NT2/D1 (cell line): Measurements from ENCODE around the gene FKBP15.

ENCODE experiments used
- SUZ12 ChIP-seq: IDR thresholded peaks from 2 replicates; pipeline ENCODE4 v1.6.1; 2011; ENCODE audit not compliant: insufficient read length, insufficient read depth; ENCODE audit errors: extremely low read depth
- YY1 ChIP-seq: IDR thresholded peaks from 2 replicates; pipeline ENCODE4 v1.6.1; 2011; ENCODE audit not compliant: insufficient read length, insufficient read depth
- ZNF274 ChIP-seq: IDR thresholded peaks from 2 replicates; pipeline ENCODE4 v1.6.1; 2011; ENCODE audit warnings: mild to moderate bottlenecking, low read depth, low read length

- TF ChIP-seq YY1, result no peak
- no peak for TF ChIP-seq SUZ12
- no peak for TF ChIP-seq ZNF274
These were observed 15.6 kb downstream of the FKBP15 start for GRCh38 chr9:113205432-113205831.
